GM12878 (cell line): ENCODE measurements around the gene FGF1. TPM values are rescaled to one million over a fixed set of nuclear protein-coding genes. Genes with fewer than 3 reads are reported as not detected.

ENCODE experiments used
- E2F8 ChIP-seq: fragments of 450-650 bp; IDR thresholded peaks from 2 replicates; pipeline ENCODE4 v1.6.1; 2018; ENCODE audit warnings: mild to moderate bottlenecking, low read depth, moderate library complexity; ENCODE audit not compliant: partially characterized antibody
- IRF5 ChIP-seq: fragments of 450-650 bp; IDR thresholded peaks from 2 replicates; pipeline ENCODE4 v1.6.1; 2017; ENCODE audit warnings: borderline replicate concordance
- POLR2A ChIP-seq: IDR thresholded peaks from 2 replicates; pipeline ENCODE4 v1.6.1; 2011; ENCODE audit warnings: low read depth, mild to moderate bottlenecking, low read length
- SREBF1 ChIP-seq: IDR thresholded peaks from 2 replicates; pipeline ENCODE4 v1.6.1; 2012; ENCODE audit warnings: mild to moderate bottlenecking, low read length
- polyA plus RNA-seq, 11 experiments: library from polyadenylated mRNA; depleted of rRNA in 4 of 11; unstranded in 6 of 11; stranded (reverse) in 5 of 11; fragments of >200 nt; fragmentation: Nextera tagmentation in 4 of 11; fragmentation: Illumina TruSeq in 1 of 11; extraction: Ambion mirVana in 4 of 11; extraction: Trizol in 1 of 11; gene quantifications; 1 replicate in 1 of 11; 2 replicates in 10 of 11; pipeline versions ENCODE4 v1.2.1 to v1.2.3, GENCODE V29; 2011 to 2016; ENCODE audit warnings: inconsistent platforms in 2 of 11, missing spikeins in 2 of 11, low read depth in 1 of 11
- total RNA-seq, 4 experiments: library from RNA; depleted of rRNA in 3 of 4; stranded (reverse); fragments of >200 nt in 3 of 4; fragmentation: Illumina TruSeq in 1 of 4; extraction: Trizol in 1 of 4; gene quantifications; 2 replicates each; pipeline versions ENCODE4 v1.2.1 to v1.2.3, GENCODE V29; 2013 to 2021

Gene FGF1
- total and polyA plus RNA-seq, 10 of the 15 experiments (the other 5 are each of a cell fraction or from before 2014, with no cell fraction given) = not detected

- no peak for TF ChIP-seq IRF5
- no peak for TF ChIP-seq POLR2A
- TF ChIP-seq E2F8 = no peak
- TF ChIP-seq SREBF1 = no peak
Observed at GRCh38 chr5:142542906-142543305, 143.0 kb downstream of the FGF1 start (continued).

Other genes starting within 250 kb of the FGF1 start
- gene ARHGAP26, start 84.3 kb upstream of the FGF1 start, total RNA-seq (2014; rRNA removed) = 17.4 and 17.8 TPM in 2 replicates
- 17.4 and 19.3 TPM in 2 replicates for gene ARHGAP26, start 84.3 kb upstream of the FGF1 start, total RNA-seq (2014; rRNA removed; fragmentation: Illumina TruSeq; extraction: Trizol)
- gene ARHGAP26, start 84.3 kb upstream of the FGF1 start, total RNA-seq (2021) = 16.5 and 22.6 TPM in 2 replicates
- 40.0 and 41.5 TPM in 2 replicates for gene ARHGAP26, start 84.3 kb upstream of the FGF1 start, polyA plus RNA-seq (2011; rRNA removed)
- gene ARHGAP26, start 84.3 kb upstream of the FGF1 start, polyA plus RNA-seq (2014; fragmentation: Illumina TruSeq; extraction: Trizol) = 18.2 and 19.4 TPM in 2 replicates
- gene ARHGAP26, start 84.3 kb upstream of the FGF1 start, polyA plus RNA-seq (2014; fragmentation: Nextera tagmentation; extraction: Ambion mirVana) = 1 to 10 TPM; 9.4 to 9.8 TPM
- gene ARHGAP26, start 84.3 kb upstream of the FGF1 start, polyA plus RNA-seq (2014; rRNA removed) = 9.5 and 10.2 TPM in 2 replicates
- gene ARHGAP26, start 84.3 kb upstream of the FGF1 start, polyA plus RNA-seq (2016; fragmentation: Nextera tagmentation; extraction: Ambion mirVana) = 10 to 100 TPM; 22.5 to 24.3 TPM